Measurements from ENCODE around the gene P3H1.
"Not testable (repeated sequence)": the region's sequence is repeated elsewhere in the genome, so short reads cannot be mapped to it uniquely, and the experiment has no call there.

The P3H1 gene

GRCh38 chr1:42733415-42734200, 33.2 kb downstream of the P3H1 start:
- H3K9me3 Mint-ChIP-seq, result no peaks in the 10 kb centered on the region
- no peak overlapping the region for H3K27ac Mint-ChIP-seq
- H3K4me1 Mint-ChIP-seq, result peaks cover 12% of the 10 kb centered on the region
- no peak overlapping the region for H3K4me3 Mint-ChIP-seq
- DNase-seq (ENCODE audit: low spot score in 2 of 2) (no peak), ATAC-seq (no peak)
- no peaks in the 10 kb centered on the region for H3K36me3 Mint-ChIP-seq

- no peak for DNase-seq (ENCODE audit: low spot score in 2 of 2)
- no peak for ATAC-seq
- no peaks in the 10 kb centered on the region for H3K36me3 Mint-ChIP-seq
- no peaks in the 10 kb centered on the region for H3K9me3 Mint-ChIP-seq
- H3K4me3 Mint-ChIP-seq, result no peak overlapping the region
- peaks cover 9% of the 10 kb centered on the region for H3K4me1 Mint-ChIP-seq
- no peak overlapping the region for H3K27ac Mint-ChIP-seq
These were observed 34.6 kb downstream of the P3H1 start for GRCh38 chr1:42732126-42732680.

GRCh38 chr1:42731585-42731984, 35.2 kb downstream of the P3H1 start:
- H3K4me3 Mint-ChIP-seq, result no peak overlapping the region
- DNase-seq (ENCODE audit: low spot score in 2 of 2) (no peak), ATAC-seq (no peak)
- no peak overlapping the region for H3K27ac Mint-ChIP-seq
- no peaks in the 10 kb centered on the region for H3K9me3 Mint-ChIP-seq
- peaks cover 3% of the 10 kb centered on the region for H3K4me1 Mint-ChIP-seq
- no peaks in the 10 kb centered on the region for H3K36me3 Mint-ChIP-seq

GRCh38 chr1:42730988-42731387, 35.8 kb downstream of the P3H1 start:
- peak; percentile 66 for ATAC-seq

GRCh38 chr1:42730002-42730401, 36.8 kb downstream of the P3H1 start:
- Mint-ChIP-seq H3K4me3 (no peak overlapping the region), H3K36me3 (no peaks in the 10 kb centered on the region), H3K9me3 (no peaks in the 10 kb centered on the region), H3K4me1 (no peaks in the 10 kb centered on the region), H3K27ac (no peak overlapping the region)
- no peak for ATAC-seq
- DNase-seq (ENCODE audit: low spot score in 2 of 2), result no peak

More at GRCh38 chr1:42730988-42731387, 35.8 kb downstream of the P3H1 start:
- no peaks in the 10 kb centered on the region for H3K36me3 Mint-ChIP-seq
- H3K4me3 Mint-ChIP-seq, result no peak overlapping the region
- H3K9me3 Mint-ChIP-seq, result no peaks in the 10 kb centered on the region
- DNase-seq (ENCODE audit: low spot score in 2 of 2), result no peak
- no peaks in the 10 kb centered on the region for H3K4me1 Mint-ChIP-seq
- no peak overlapping the region for H3K27ac Mint-ChIP-seq

GRCh38 chr1:42725820-42726219, 41.0 kb downstream of the P3H1 start:
- not testable (repeated sequence) for H3K36me3 Mint-ChIP-seq; H3K4me1 Mint-ChIP-seq; H3K9me3 Mint-ChIP-seq; ATAC-seq; H3K27ac Mint-ChIP-seq; H3K4me3 Mint-ChIP-seq; DNase-seq (ENCODE audit: low spot score in 2 of 2)

GRCh38 chr1:42723511-42723910, 43.3 kb downstream of the P3H1 start:
- no peaks in the 10 kb centered on the region for H3K4me1 Mint-ChIP-seq
- H3K27ac Mint-ChIP-seq, result peak overlapping the region; percentile 30
- no peaks in the 10 kb centered on the region for H3K36me3 Mint-ChIP-seq
- DNase-seq (ENCODE audit: low spot score in 2 of 2) (no peak), ATAC-seq (no peak)
- no peaks in the 10 kb centered on the region for H3K9me3 Mint-ChIP-seq
- no peak overlapping the region for H3K4me3 Mint-ChIP-seq

- not testable (repeated sequence) for H3K27ac Mint-ChIP-seq; DNase-seq (ENCODE audit: low spot score in 2 of 2); H3K9me3 Mint-ChIP-seq; H3K4me1 Mint-ChIP-seq; H3K4me3 Mint-ChIP-seq; ATAC-seq; H3K36me3 Mint-ChIP-seq
These were observed 44.4 kb downstream of the P3H1 start for GRCh38 chr1:42722403-42722802.

GRCh38 chr1:42721926-42722325, 44.9 kb downstream of the P3H1 start:
- Mint-ChIP-seq H3K27ac (no peak overlapping the region), H3K36me3 (no peaks in the 10 kb centered on the region), H3K4me3 (no peak overlapping the region), H3K4me1 (no peaks in the 10 kb centered on the region), H3K9me3 (no peaks in the 10 kb centered on the region)
- DNase-seq (ENCODE audit: low spot score in 2 of 2), result no peak
- no peak for ATAC-seq

- no peak for ATAC-seq
- H3K4me3 Mint-ChIP-seq, result no peak overlapping the region
- no peak for DNase-seq (ENCODE audit: low spot score in 2 of 2)
- H3K9me3 Mint-ChIP-seq, result no peaks in the 10 kb centered on the region
- H3K36me3 Mint-ChIP-seq, result peaks cover 6% of the 10 kb centered on the region
- H3K4me1 Mint-ChIP-seq, result peaks cover 5% of the 10 kb centered on the region
- H3K27ac Mint-ChIP-seq, result no peak overlapping the region
These were observed 46.0 kb downstream of the P3H1 start for GRCh38 chr1:42720868-42721267.

GRCh38 chr1:42714441-42714840, 52.4 kb downstream of the P3H1 start:
- not testable (repeated sequence) for H3K9me3 Mint-ChIP-seq; H3K27ac Mint-ChIP-seq; H3K4me3 Mint-ChIP-seq; DNase-seq (ENCODE audit: low spot score in 2 of 2); ATAC-seq
- Mint-ChIP-seq H3K4me1 (peaks cover 12% of the 10 kb centered on the region), H3K36me3 (peaks cover 67% of the 10 kb centered on the region)

- peaks cover 4% of the 10 kb centered on the region for H3K9me3 Mint-ChIP-seq
- H3K27ac Mint-ChIP-seq, result no peak overlapping the region
- H3K4me1 Mint-ChIP-seq, result peaks cover 12% of the 10 kb centered on the region
- H3K36me3 Mint-ChIP-seq, result peaks cover 76% of the 10 kb centered on the region
- ATAC-seq (no peak), DNase-seq (ENCODE audit: low spot score in 2 of 2) (no peak)
- H3K4me3 Mint-ChIP-seq, result no peak overlapping the region
These were observed 53.5 kb downstream of the P3H1 start for GRCh38 chr1:42713293-42713692.

- H3K27ac Mint-ChIP-seq; H3K9me3 Mint-ChIP-seq; DNase-seq (ENCODE audit: low spot score in 2 of 2); H3K4me3 Mint-ChIP-seq; ATAC-seq: not testable (repeated sequence)
- H3K36me3 Mint-ChIP-seq, result peaks cover 81% of the 10 kb centered on the region
- peaks cover 12% of the 10 kb centered on the region for H3K4me1 Mint-ChIP-seq
These were observed 54.0 kb downstream of the P3H1 start for GRCh38 chr1:42712808-42713207.

- peak overlapping the region; percentile 56 for H3K27ac Mint-ChIP-seq
These were observed 62.9 kb downstream of the P3H1 start for GRCh38 chr1:42703888-42704464.

GRCh38 chr1:42700006-42700405, 66.8 kb downstream of the P3H1 start:
- H3K27ac Mint-ChIP-seq, result peak overlapping the region; percentile 71
- peaks cover 100% of the 10 kb centered on the region for H3K36me3 Mint-ChIP-seq

More at GRCh38 chr1:42703888-42704464, 62.9 kb downstream of the P3H1 start:
- H3K4me1 Mint-ChIP-seq, result peaks cover 4% of the 10 kb centered on the region
- ATAC-seq (no peak), DNase-seq (ENCODE audit: low spot score in 2 of 2) (no peak)
- peaks cover 97% of the 10 kb centered on the region for H3K36me3 Mint-ChIP-seq
- no peaks in the 10 kb centered on the region for H3K9me3 Mint-ChIP-seq
- no peak overlapping the region for H3K4me3 Mint-ChIP-seq

More at GRCh38 chr1:42700006-42700405, 66.8 kb downstream of the P3H1 start:
- ATAC-seq (no peak), DNase-seq (ENCODE audit: low spot score in 2 of 2) (no peak)
- Mint-ChIP-seq H3K4me3 (no peak overlapping the region), H3K9me3 (no peaks in the 10 kb centered on the region), H3K4me1 (peaks cover 19% of the 10 kb centered on the region)
